Lower lobe of right lung (tissue), 2 donors: Measurements from ENCODE around the gene MEIKIN. TPM values are rescaled to one million over a fixed set of nuclear protein-coding genes. Genes with fewer than 3 reads are reported as not detected.

Experiments
- ATAC-seq, 2 donors: fragments of 200-7000 bp; cut with Tn5 transposase; one replicate each; pipeline ENCODE4 v1.9.1; 2020 to 2022; ENCODE audit warnings: mild to moderate bottlenecking in 2 of 2, moderate library complexity in 2 of 2
- DNase-seq: peaks from one replicate; pipeline ENCODE4 v3.0.0-alpha.2; 2020
- H3K27ac ChIP-seq: fragments of 200-600 bp; one replicate; pipeline ENCODE4 v1.8.0; 2022
- H3K27me3 ChIP-seq: fragments of 200-600 bp; one replicate; pipeline ENCODE4 v1.8.0; 2022; ENCODE audit warnings: low read depth
- H3K36me3 ChIP-seq: fragments of 200-600 bp; one replicate; pipeline ENCODE4 v1.8.0; 2022; ENCODE audit warnings: mild to moderate bottlenecking
- H3K4me1 ChIP-seq: fragments of 200-600 bp; one replicate; pipeline ENCODE4 v1.8.0; 2022
- H3K4me3 ChIP-seq: fragments of 200-600 bp; one replicate; pipeline ENCODE4 v1.8.0; 2022; ENCODE audit warnings: mild to moderate bottlenecking
- H3K9me3 ChIP-seq: fragments of 200-600 bp; one replicate; pipeline ENCODE4 v1.8.0; 2022
- intact Hi-C: fragments of 100-400 bp; cut with DNase I; formaldehyde crosslinking; loops from one replicate; pipeline ENCODE4 v1.11.0; 2022
- total RNA-seq: library from RNA; stranded (reverse); fragmentation: NEBNext Ultra II Directional; extraction: Animal tissue kit (Norgen Biotek cat#: 25700); gene quantifications from one replicate; pipeline ENCODE4 v1.2.1, GENCODE V29; 2021
- TF ChIP-seq, protein P1 (sequence below): fragments of 200-600 bp; IDR thresholded peaks from one replicate; pipeline ENCODE4 v1.8.0; 2022; ENCODE audit warnings: antibody characterized with exemption, mild to moderate bottlenecking
- donor health status: DM: no; HTN: yes; CAD: no; lungs with severe emphysema.

The MEIKIN gene
- total RNA-seq, 1 donor from 2014 or later, result not detected

DNA sequence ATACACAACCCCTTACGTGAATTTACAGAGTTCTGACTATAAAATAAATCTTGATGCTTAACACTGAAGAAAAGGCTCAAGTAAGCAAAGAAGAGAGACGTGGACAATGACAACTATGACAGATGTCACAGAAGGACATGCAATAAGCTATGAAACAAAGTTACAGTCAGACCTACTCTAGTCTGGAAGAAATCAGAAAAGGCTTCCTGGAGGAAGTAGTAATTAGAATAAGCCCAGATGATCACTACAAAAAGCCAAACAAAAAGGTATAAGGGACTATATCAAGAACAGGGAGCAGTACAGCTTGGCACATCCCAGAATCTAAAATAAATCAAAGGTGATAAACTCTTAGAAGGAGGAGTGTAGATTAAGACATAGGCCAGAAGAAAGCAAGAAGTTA lies 154.9 kb downstream of the MEIKIN start:
- peaks cover 44% of the 10 kb centered on the region for H3K4me1 ChIP-seq
- H3K4me3 ChIP-seq, result no peak overlapping the region
- DNase-seq (no peak), ATAC-seq (no peak)
- H3K36me3 ChIP-seq, result no peaks in the 10 kb centered on the region
- no peak overlapping the region for H3K27ac ChIP-seq
- no peaks in the 10 kb centered on the region for H3K27me3 ChIP-seq
- TF ChIP-seq, protein P1, sequence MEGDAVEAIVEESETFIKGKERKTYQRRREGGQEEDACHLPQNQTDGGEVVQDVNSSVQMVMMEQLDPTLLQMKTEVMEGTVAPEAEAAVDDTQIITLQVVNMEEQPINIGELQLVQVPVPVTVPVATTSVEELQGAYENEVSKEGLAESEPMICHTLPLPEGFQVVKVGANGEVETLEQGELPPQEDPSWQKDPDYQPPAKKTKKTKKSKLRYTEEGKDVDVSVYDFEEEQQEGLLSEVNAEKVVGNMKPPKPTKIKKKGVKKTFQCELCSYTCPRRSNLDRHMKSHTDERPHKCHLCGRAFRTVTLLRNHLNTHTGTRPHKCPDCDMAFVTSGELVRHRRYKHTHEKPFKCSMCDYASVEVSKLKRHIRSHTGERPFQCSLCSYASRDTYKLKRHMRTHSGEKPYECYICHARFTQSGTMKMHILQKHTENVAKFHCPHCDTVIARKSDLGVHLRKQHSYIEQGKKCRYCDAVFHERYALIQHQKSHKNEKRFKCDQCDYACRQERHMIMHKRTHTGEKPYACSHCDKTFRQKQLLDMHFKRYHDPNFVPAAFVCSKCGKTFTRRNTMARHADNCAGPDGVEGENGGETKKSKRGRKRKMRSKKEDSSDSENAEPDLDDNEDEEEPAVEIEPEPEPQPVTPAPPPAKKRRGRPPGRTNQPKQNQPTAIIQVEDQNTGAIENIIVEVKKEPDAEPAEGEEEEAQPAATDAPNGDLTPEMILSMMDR, result no peak
- intact Hi-C loops, result no loop called here
- no peaks in the 10 kb centered on the region for H3K9me3 ChIP-seq

DNA sequence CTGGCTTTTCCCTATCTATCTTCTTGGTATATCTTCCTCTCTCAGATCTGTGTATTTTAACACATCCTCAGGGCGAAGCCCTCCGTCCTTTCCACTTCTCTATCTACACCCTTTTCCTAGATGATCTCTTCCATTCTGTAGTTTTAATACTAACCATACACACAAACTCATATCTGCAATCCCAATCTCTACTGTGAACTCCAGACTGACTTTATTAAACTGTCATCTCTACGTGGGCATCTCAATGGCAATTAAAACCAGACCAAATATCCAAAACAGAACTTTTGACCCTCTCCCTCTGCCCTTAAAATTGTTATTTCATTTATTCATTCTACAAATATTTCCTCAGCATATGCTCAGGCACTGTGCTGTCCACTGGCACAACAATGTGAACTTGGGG lies 155.7 kb downstream of the MEIKIN start:
- Histone ChIP-seq H3K4me1 (peaks cover 37% of the 10 kb centered on the region), H3K27me3 (no peaks in the 10 kb centered on the region), H3K36me3 (no peaks in the 10 kb centered on the region), H3K4me3 (no peak overlapping the region), H3K9me3 (no peaks in the 10 kb centered on the region), H3K27ac (no peak overlapping the region)
- ATAC-seq, result no peak
- DNase-seq, result no peak
- intact Hi-C loops, result no loop called here
- TF ChIP-seq, protein P1, result no peak

GRCh38 chr5:131787736-131788135 lies 157.7 kb downstream of the MEIKIN start:
- ATAC-seq, result no peak
- Histone ChIP-seq H3K4me3 (no peak overlapping the region), H3K36me3 (no peaks in the 10 kb centered on the region), H3K27me3 (no peaks in the 10 kb centered on the region), H3K4me1 (peaks cover 25% of the 10 kb centered on the region), H3K27ac (no peak overlapping the region), H3K9me3 (no peaks in the 10 kb centered on the region)
- intact Hi-C loops, result no loop called here
- TF ChIP-seq, protein P1, result no peak
- DNase-seq, result no peak

- Histone ChIP-seq H3K27ac (no peak overlapping the region), H3K9me3 (no peaks in the 10 kb centered on the region), H3K4me1 (peaks cover 21% of the 10 kb centered on the region), H3K36me3 (no peaks in the 10 kb centered on the region), H3K4me3 (no peak overlapping the region), H3K27me3 (no peaks in the 10 kb centered on the region)
- DNase-seq, result no peak
- intact Hi-C loops, result no loop called here
- ATAC-seq, result no peak
- TF ChIP-seq, protein P1, result no peak
Observed at GRCh38 chr5:131786900-131787692, 158.4 kb downstream of the MEIKIN start.

GRCh38 chr5:131786036-131786435 lies 159.4 kb downstream of the MEIKIN start:
- peaks cover 12% of the 10 kb centered on the region for H3K4me1 ChIP-seq
- H3K9me3 ChIP-seq, result no peaks in the 10 kb centered on the region
- intact Hi-C loops, result no loop called here
- no peaks in the 10 kb centered on the region for H3K36me3 ChIP-seq
- TF ChIP-seq, protein P1, result no peak
- ATAC-seq (no peak), DNase-seq (no peak)
- H3K27ac ChIP-seq, result no peak overlapping the region
- H3K27me3 ChIP-seq, result no peaks in the 10 kb centered on the region
- no peak overlapping the region for H3K4me3 ChIP-seq
